NB4 (cell line): ENCODE measurements around the gene TCERG1.

ENCODE experiments used
- DNase-seq: peaks from one replicate; pipeline ENCODE4 v3.0.0; 2010; ENCODE audit warnings: low read depth
- H3K4me3 ChIP-seq: one replicate; pipeline ENCODE4 v1.5.1; 2011; ENCODE audit warnings: mild to moderate bottlenecking, low read depth, low read length, moderate library complexity
- MYC ChIP-seq: IDR thresholded peaks from 2 replicates; pipeline ENCODE4 v1.6.1; 2011; ENCODE audit warnings: low read depth, low read length
- POLR2A ChIP-seq: IDR thresholded peaks from 2 replicates; pipeline ENCODE4 v1.6.1; 2011; ENCODE audit warnings: mild to moderate bottlenecking; ENCODE audit not compliant: insufficient read length; ENCODE audit errors: extremely low read depth
- TF ChIP-seq, protein P1 (sequence below): IDR thresholded peaks from one replicate; pipeline ENCODE4 v1.5.1; 2012; ENCODE audit warnings: low read depth, low read length
- TF ChIP-seq, protein P2 (sequence below): IDR thresholded peaks from 2 replicates; pipeline ENCODE4 v1.6.1; 2011; ENCODE audit warnings: low read depth, low read length

Gene TCERG1

DNA sequence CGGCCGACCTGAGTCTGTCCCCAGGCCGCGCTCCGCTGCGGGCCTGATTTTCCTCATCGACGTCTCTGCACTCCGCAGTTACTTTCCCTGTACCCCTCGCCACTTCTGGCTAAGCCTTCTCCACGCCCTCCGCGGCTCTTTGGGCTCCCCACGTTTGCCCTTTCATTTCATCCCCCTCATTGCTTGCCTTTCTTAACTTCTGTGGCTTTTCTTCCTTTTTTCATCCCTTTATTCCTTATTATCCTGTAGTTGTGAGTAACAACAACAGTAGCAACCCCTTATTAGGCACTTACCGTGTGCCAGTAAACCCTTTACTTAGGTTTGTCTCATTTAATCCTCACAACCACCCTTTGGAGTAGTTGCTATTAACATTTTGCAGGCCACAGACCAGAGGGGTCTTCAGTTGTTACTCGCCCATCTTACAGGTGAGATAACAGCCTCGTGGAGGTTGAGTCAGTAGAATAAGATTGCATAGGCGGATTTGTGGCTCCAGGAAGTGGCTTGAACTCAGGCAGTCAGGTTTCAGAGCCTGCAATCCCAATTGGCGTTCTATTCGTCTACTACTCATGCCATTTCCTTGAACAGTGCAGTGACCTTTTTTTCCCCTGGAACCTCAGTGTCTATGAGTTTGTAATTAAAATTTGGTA is 724 bp downstream of the TCERG1 start:
- H3K4me3 ChIP-seq, result peak overlapping the region; percentile 100
- TF ChIP-seq, protein P1, sequence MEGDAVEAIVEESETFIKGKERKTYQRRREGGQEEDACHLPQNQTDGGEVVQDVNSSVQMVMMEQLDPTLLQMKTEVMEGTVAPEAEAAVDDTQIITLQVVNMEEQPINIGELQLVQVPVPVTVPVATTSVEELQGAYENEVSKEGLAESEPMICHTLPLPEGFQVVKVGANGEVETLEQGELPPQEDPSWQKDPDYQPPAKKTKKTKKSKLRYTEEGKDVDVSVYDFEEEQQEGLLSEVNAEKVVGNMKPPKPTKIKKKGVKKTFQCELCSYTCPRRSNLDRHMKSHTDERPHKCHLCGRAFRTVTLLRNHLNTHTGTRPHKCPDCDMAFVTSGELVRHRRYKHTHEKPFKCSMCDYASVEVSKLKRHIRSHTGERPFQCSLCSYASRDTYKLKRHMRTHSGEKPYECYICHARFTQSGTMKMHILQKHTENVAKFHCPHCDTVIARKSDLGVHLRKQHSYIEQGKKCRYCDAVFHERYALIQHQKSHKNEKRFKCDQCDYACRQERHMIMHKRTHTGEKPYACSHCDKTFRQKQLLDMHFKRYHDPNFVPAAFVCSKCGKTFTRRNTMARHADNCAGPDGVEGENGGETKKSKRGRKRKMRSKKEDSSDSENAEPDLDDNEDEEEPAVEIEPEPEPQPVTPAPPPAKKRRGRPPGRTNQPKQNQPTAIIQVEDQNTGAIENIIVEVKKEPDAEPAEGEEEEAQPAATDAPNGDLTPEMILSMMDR, result no peak
- peak; percentile 6; the same call in 1 of the 2 replicates for TF ChIP-seq MYC
- TF ChIP-seq, protein P2, sequence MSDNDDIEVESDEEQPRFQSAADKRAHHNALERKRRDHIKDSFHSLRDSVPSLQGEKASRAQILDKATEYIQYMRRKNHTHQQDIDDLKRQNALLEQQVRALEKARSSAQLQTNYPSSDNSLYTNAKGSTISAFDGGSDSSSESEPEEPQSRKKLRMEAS, result no peak; the same call in 1 of the 2 replicates
- TF ChIP-seq POLR2A, result no peak
- peak; percentile 70 for DNase-seq

DNA sequence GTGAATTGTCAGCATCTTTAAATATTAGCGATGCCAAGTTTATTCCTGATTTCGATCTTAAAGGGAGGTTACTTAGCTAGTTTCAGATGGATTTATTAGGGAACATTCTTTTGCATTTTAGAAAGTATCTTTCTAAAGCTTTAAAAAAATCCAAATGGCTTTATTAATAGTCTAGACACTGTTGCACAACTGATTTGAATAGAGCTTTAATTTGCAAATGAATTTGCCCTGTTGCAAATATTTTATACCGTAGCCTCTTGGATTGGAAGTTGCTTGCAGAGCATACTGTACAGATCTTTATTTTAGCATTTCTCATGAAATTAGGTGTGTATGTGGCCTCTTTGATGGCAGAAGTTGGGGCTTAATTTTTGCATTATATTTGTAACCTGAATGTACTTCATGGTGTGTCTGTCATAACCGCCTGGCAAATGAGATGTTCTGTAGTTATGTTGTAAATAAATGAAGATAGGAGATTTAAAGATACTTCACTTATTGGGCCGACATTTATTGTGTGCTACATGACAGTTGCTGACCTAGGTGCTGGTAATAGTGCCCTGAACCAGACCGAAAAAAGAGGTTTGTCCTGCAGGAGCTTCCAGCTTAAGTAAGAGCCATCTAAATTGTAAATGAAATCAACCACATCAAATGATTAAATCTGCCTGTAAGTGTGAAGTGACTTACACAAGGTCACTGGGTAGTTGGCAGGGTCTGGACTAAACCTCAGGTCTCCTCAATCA is 1.8 kb downstream of the TCERG1 start:
- peak overlapping the region; percentile 100 for H3K4me3 ChIP-seq
- peak; percentile 25 for DNase-seq
- TF ChIP-seq POLR2A, result no peak
- TF ChIP-seq, protein P1, result no peak
- TF ChIP-seq, protein P2, result no peak
- TF ChIP-seq MYC, result no peak

DNA sequence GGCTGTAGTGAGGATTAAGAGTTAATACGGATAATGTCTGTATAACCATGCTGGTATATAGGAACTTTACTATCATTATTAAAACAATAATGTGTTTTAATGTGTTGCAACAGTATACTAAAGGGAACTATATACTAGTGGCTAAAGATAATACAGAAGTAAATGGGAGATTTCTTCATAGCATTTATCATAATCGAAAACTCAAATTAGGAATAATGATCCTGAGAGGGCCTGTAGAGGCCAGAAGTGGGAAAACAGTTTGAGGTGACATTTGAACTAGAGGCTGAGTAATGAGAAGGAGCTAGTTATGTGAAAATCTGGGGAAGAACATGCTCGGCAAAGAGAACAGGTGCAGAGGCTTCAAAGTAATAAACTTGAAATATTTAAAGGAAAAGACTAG is 2.9 kb downstream of the TCERG1 start:
- TF ChIP-seq MYC (no peak), POLR2A (no peak)
- TF ChIP-seq, protein P2, result no peak
- TF ChIP-seq, protein P1, result no peak
- H3K4me3 ChIP-seq, result peak overlapping the region; percentile 100
- no peak for DNase-seq

DNA sequence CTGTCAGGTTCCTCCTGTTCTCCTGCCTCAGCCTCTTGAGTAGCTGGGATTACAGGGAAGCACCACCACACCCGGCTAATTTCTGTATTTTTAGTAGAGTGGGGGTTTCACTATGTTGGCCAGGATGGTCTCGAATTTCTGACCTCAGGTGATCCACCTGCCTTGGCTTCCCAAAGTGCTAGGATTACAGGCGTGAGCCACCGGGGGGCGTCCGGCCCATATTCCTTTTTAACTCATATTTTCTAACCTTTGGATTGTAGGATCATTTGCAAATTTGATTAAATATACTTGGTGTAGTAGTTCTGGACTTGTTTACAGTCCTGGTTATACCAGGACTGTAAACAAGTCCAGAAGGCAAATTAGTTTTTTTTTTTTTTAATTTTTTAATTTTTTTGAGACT is 4.3 kb downstream of the TCERG1 start:
- no peak for TF ChIP-seq MYC
- TF ChIP-seq, protein P1, result peak; percentile 22
- H3K4me3 ChIP-seq, result peak overlapping the region; percentile 100
- DNase-seq, result no peak

DNA sequence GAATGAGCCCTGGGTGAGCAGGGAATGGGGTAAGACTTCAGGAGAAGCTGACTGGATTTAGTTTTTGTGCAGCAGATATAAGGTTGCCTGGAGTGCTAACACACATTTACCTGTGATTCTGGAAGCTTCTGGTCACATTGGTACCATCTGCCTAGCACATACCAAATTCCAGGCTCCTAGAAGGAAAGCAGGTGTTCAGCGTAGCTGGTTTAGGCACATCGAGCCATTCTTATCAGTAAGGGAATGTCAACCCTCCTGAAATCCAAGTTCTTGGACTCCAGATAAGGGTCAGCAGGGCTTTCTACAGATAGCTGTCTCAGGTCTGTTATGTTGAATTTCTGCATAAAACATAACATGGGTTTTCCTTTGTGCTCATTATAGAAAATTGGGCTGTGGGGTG is 10.3 kb downstream of the TCERG1 start:
- DNase-seq, result no peak
- H3K4me3 ChIP-seq, result no peak overlapping the region
- TF ChIP-seq, protein P2, result no peak
- TF ChIP-seq, protein P1, result no peak
- TF ChIP-seq MYC (no peak), POLR2A (no peak)

DNA sequence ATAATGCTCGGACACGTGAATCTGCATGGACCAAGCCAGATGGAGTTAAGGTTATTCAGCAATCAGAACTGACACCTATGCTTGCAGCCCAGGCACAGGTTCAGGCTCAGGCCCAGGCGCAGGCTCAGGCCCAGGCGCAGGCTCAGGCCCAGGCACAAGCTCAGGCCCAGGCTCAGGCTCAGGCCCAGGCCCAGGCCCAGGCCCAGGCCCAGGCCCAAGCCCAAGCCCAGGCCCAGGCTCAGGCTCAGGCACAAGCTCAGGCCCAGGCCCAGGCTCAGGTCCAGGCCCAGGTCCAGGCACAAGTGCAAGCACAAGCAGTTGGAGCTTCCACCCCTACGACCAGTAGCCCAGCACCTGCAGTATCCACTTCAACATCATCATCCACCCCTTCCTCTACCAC is 11.8 kb downstream of the TCERG1 start:
- no peak overlapping the region for H3K4me3 ChIP-seq
- DNase-seq, result no peak
- TF ChIP-seq, protein P2, result no peak
- no peak for TF ChIP-seq MYC
- TF ChIP-seq, protein P1, result no peak
- no peak for TF ChIP-seq POLR2A
